HEK293 (cell line): ENCODE measurements around the gene ANKRD22.

Experiments used
- CTCF ChIP-seq: fragments of 450-650 bp; formaldehyde crosslinking; IDR thresholded peaks from 2 replicates; pipeline ENCODE4 v1.5.1; 2016; ENCODE audit warnings: missing biosample characterization, missing genetic modification characterization
- ELK4 ChIP-seq: IDR thresholded peaks from 2 replicates; pipeline ENCODE4 v1.6.1; 2011; ENCODE audit warnings: mild to moderate bottlenecking, low read depth, low read length, borderline replicate concordance
- KLF1 ChIP-seq: fragments of 450-650 bp; formaldehyde crosslinking; IDR thresholded peaks from 2 replicates; pipeline ENCODE4 v1.5.1; 2016; ENCODE audit warnings: missing biosample characterization, missing genetic modification characterization
- PRDM1 ChIP-seq: fragments of 450-650 bp; formaldehyde crosslinking; IDR thresholded peaks from 2 replicates; pipeline ENCODE4; 2016; ENCODE audit warnings: missing biosample characterization, missing genetic modification characterization
- ZBTB1 ChIP-seq: fragments of 450-650 bp; formaldehyde crosslinking; IDR thresholded peaks from 2 replicates; pipeline ENCODE4 v1.5.1; 2016; ENCODE audit warnings: missing biosample characterization, missing genetic modification characterization
- ZBTB11 ChIP-seq: fragments of 450-650 bp; formaldehyde crosslinking; conservative IDR thresholded peaks from 2 replicates; pipeline ENCODE4 v1.5.1; 2016; ENCODE audit warnings: low read depth, missing biosample characterization, missing genetic modification characterization
- ZNF114 ChIP-seq: fragments of 450-650 bp; formaldehyde crosslinking; IDR thresholded peaks from 2 replicates; pipeline ENCODE4 v1.5.0; 2017; ENCODE audit warnings: missing biosample characterization, missing genetic modification characterization
- ZNF639 ChIP-seq: fragments of 450-650 bp; formaldehyde crosslinking; IDR thresholded peaks from 2 replicates; pipeline ENCODE4 v1.5.1; 2016; ENCODE audit warnings: missing biosample characterization, missing genetic modification characterization

GRCh38 chr10:88827671-88828070, 24.0 kb downstream of the ANKRD22 start:
- TF ChIP-seq ELK4 (no peak), CTCF (tag by site-specific recombination) (no peak), PRDM1 (no peak), ZBTB1 (tag by site-specific recombination) (no peak), KLF1 (tag by site-specific recombination) (no peak), ZNF114 (tag by site-specific recombination) (no peak), ZNF639 (no peak), ZBTB11 (tag by site-specific recombination) (no peak)
